Nephron (organoid): ENCODE results near the gene CDC25B.
"Not testable (repeated sequence)": the region's sequence is repeated elsewhere in the genome, so short reads cannot be mapped to it uniquely, and the experiment has no call there.

Source experiments
- H3K27ac Mint-ChIP-seq, 3 experiments: 2 replicates each; pipeline ENCODE4 v1.8.0; 2020; ENCODE audit warnings: mixed read lengths in 3 of 3, mild to moderate bottlenecking in 2 of 3, moderate library complexity in 1 of 3
- H3K27me3 Mint-ChIP-seq: 2 replicates; pipeline ENCODE4 v1.8.0; 2021; ENCODE audit warnings: low read depth, mild to moderate bottlenecking, moderate library complexity, mixed read lengths
- H3K36me3 Mint-ChIP-seq: 2 replicates; pipeline ENCODE4 v1.8.0; 2020; ENCODE audit warnings: low read depth, mixed read lengths
- H3K4me1 Mint-ChIP-seq: 2 replicates; pipeline ENCODE4 v1.8.0; 2020; ENCODE audit warnings: mixed read lengths
- H3K4me3 Mint-ChIP-seq, 3 experiments: 2 replicates each; pipeline ENCODE4 v1.8.0; 2020; ENCODE audit warnings: mild to moderate bottlenecking in 3 of 3, mixed read lengths in 3 of 3, moderate library complexity in 2 of 3
- H3K9me3 Mint-ChIP-seq: 2 replicates; pipeline ENCODE4 v1.8.0; 2020; ENCODE audit warnings: mixed read lengths
- TF ChIP-seq, protein P1 (sequence below), 3 experiments: fragments of 200-600 bp; sonication (generic); IDR thresholded peaks; one replicate each; pipeline ENCODE4 v1.5.0; 2021; ENCODE audit warnings: antibody characterized with exemption in 3 of 3; ENCODE audit not compliant: unreplicated experiment in 3 of 3

The CDC25B gene

DNA sequence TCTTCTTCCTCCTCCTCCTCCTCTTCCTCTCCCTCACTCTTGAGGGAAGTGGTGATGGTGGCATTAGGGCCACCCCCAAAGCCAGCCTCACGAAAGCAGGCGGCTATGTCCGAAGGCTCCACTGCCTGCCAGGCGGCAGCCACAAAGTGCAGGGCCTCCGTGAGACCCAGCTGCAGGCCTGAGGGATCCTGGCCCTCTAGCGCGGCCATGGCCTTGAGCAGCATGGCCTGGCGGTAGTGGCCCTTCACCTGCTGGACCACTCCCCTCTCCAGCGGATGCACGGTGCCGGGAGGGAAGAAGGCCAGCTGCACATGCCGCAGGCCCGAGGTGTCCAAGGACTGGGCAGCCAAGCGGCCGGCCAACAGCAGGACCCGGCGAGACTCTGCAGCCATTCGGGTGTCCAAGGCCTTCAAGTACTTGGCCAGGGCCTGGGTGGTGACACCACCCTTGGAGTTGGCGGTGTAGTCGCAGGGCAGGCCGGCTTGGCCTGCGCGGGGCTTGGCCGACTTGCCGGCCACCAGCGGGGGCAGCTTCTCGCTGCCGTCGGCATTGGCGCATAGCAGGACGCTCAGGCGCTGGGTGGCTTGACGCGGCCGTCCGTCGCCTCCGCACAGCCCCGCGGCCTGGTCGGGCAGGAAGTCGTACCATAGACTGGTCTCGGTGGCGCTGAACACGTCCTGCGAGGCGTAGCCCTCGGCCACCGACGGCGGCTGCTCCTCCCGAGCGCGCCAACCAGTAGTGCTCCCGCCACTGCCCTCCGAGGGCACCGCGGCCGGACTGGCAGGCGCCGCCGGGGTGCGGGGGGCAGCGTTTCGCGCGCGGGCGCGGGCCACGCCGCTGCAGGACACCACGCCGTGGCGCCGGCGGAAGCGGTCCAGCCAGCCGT, 10.6 kb upstream of the CDC25B start:
- Mint-ChIP-seq H3K4me1 (peaks cover 42% of the 10 kb centered on the region), H3K9me3 (no peaks in the 10 kb centered on the region), H3K36me3 (peaks cover 4% of the 10 kb centered on the region), H3K27me3 (peaks cover 5% of the 10 kb centered on the region), H3K4me3 (peak overlapping the region in 2 of 3 experiments; percentile 70 to 72), H3K27ac (no peak overlapping the region)
- TF ChIP-seq, protein P1, sequence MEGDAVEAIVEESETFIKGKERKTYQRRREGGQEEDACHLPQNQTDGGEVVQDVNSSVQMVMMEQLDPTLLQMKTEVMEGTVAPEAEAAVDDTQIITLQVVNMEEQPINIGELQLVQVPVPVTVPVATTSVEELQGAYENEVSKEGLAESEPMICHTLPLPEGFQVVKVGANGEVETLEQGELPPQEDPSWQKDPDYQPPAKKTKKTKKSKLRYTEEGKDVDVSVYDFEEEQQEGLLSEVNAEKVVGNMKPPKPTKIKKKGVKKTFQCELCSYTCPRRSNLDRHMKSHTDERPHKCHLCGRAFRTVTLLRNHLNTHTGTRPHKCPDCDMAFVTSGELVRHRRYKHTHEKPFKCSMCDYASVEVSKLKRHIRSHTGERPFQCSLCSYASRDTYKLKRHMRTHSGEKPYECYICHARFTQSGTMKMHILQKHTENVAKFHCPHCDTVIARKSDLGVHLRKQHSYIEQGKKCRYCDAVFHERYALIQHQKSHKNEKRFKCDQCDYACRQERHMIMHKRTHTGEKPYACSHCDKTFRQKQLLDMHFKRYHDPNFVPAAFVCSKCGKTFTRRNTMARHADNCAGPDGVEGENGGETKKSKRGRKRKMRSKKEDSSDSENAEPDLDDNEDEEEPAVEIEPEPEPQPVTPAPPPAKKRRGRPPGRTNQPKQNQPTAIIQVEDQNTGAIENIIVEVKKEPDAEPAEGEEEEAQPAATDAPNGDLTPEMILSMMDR (IDR thresholded peaks at IDR 0.05; ENCODE audit: unreplicated experiment in 3 of 3): no peak

DNA sequence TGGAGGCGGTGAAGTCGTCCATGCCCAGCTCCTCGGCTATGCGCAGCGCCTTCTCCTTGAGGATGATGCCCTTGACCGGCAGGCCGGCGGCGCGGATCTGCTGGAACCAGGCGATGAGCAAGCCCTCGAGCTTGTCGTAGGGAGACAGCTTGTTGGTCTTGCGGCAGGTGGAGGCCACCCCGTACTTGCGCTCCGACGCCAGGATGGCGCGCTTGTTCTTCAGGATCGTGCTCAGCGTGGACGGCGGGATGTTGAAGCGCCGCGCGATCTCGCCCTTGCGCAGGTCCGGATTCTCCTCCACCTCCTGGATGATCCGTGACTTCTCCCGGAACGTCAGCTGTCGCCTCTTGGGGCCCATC, 10.0 kb upstream of the CDC25B start:
- Mint-ChIP-seq H3K4me3 (peak overlapping the region; percentile 85 to 90 (median 90)), H3K27ac (peak overlapping the region in 2 of 3 experiments; percentile 62 to 67), H3K9me3 (no peaks in the 10 kb centered on the region), H3K27me3 (no peaks in the 10 kb centered on the region), H3K36me3 (peaks cover 4% of the 10 kb centered on the region), H3K4me1 (peaks cover 35% of the 10 kb centered on the region)
- TF ChIP-seq, protein P1 (IDR thresholded peaks at IDR 0.05; ENCODE audit: unreplicated experiment in 3 of 3): no peak

DNA sequence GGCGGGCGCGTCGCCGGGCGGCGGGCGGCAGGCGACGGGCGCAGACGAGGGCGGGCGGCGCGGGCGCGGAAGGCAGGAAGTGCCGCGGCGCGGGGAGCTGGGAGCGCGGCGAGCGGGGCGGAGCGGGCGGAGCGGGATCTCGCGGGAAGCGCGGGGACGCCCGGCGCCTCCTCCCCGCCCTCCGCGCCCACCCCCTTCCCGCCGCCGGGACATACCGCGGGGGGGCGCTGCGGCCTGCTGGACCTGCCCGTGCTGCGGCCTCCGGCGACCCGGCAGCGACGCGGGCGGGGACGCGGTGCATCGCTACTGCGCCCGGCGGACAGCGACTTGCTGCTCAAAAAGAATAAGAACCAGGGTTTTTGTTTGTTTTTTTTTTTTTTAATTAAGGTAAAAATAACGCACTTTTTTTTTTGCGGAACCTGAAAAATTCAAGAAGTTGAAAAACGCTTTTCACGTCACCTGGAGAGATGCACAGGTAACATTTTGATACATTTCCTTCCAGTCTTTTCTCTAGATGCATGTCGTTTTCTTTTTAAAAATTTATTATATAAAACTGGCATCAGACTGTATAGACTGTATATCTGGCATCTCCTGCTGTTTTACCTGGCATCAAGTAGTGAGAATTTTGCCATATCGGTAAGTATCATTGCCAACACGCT, 9.3 kb upstream of the CDC25B start, which contains the start of gene CENPB:
Gene CENPB (minus strand): TSS at position 76 of the 659 bp plus-strand sequence. CDS start 257 bp downstream, outside the sequence.
- TF ChIP-seq, protein P1 (IDR thresholded peaks at IDR 0.05; ENCODE audit: unreplicated experiment in 3 of 3): peak; percentile 87 to 91 (median 88)
- Mint-ChIP-seq H3K27ac (peak within 1 kb of the TSS; percentile 26 to 67 (median 66)), H3K4me1 (peaks cover 29% of the 10 kb centered on the region), H3K9me3 (no peaks in the 10 kb centered on the region), H3K27me3 (no peaks in the 10 kb centered on the region), H3K36me3 (peaks cover 4% of the 10 kb centered on the region), H3K4me3 (peak within 1 kb of the TSS; percentile 85 to 90 (median 90))

DNA sequence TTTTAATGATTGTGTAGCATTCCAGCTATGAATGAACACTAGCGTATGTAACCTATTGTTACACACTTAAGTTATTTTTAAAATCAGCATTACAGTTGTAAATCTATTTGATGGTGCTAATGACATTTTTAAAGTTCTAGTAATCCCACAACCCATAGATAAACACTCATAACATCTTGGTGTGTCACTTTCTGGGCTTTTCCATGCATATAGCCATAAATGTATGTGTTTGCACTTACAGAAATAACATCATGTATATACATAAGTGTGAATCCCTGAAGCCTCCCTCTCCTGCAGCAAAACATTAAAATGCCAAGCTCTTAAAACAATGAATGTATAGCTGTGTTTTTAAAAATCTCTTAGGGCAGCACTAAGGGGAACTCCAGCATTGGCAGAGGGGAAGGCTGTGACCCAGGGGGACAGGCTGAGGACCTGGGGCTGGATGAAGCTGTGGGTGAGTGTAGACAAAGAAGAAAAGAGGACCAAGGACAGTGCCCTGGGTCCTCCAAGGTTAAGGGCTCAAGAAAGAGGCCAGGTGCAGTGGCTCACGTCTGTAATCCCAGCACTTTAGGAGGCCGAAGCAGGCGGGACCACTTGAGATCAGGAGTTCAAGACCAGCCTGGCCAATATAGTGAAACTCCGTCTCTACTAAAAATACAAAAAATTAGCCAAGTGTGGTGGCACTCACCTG, 8.6 kb upstream of the CDC25B start:
- TF ChIP-seq, protein P1 (IDR thresholded peaks at IDR 0.05; ENCODE audit: unreplicated experiment in 3 of 3): no peak
- H3K27me3 Mint-ChIP-seq: peaks cover 3% of the 10 kb centered on the region
- H3K27ac Mint-ChIP-seq: peak overlapping the region; percentile 26 to 66 (median 29)
- H3K9me3 Mint-ChIP-seq: no peaks in the 10 kb centered on the region
- H3K4me1 Mint-ChIP-seq: peaks cover 29% of the 10 kb centered on the region
- H3K4me3 Mint-ChIP-seq: peak overlapping the region; percentile 76 to 87 (median 84)
- peaks cover 4% of the 10 kb centered on the region for H3K36me3 Mint-ChIP-seq

DNA sequence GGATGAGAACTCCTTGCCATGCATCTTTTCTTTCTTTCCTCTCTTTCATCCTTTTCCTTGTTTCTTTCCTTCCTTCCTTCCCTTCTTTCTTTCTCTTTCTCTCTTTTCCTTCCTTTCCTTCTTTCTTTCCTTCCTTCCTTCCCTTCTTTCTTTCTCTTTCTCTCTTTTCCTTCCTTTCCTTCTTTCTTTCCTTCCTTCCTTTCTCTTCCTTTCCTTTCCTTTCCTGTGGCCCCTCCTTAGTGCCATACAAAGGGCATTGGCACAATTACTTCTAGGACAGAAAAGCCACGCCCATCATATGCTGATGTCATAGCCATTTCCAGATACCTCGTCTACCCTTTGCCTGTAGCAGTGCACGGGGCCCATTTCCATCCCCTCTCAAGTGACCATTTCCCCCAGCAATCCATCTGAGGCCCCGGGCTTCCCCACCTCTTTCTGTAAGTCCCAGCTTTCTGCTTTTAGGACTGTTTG, 7.4 kb upstream of the CDC25B start:
- Mint-ChIP-seq H3K4me1 (peaks cover 24% of the 10 kb centered on the region), H3K9me3 (no peaks in the 10 kb centered on the region), H3K27ac (peak overlapping the region in 2 of 3 experiments; percentile 2 to 15), H3K4me3 (peak overlapping the region; percentile 52 to 78 (median 71)), H3K27me3 (peaks cover 4% of the 10 kb centered on the region), H3K36me3 (peaks cover 4% of the 10 kb centered on the region)
- TF ChIP-seq, protein P1 (IDR thresholded peaks at IDR 0.05; ENCODE audit: unreplicated experiment in 3 of 3): no peak

DNA sequence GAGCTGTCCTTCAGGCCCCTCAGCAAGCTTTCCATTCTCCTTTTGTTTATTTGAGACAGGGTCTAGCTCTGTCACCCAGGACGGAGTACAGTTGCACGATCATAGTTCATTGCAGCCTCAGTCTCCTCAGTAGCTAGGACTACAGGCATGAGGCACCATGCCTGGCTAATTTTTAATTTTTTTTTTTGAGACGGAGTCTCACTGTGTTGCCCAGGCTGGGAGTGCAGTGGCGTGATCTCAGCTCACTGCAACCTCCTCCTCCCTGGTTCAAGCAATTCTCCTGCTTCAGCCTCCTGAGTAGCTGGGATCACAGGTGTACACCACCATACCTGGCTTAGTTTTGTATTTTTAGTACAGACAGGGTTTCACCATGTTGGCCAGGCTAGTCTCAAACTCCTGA, 6.9 kb upstream of the CDC25B start:
- H3K4me1 Mint-ChIP-seq: peaks cover 23% of the 10 kb centered on the region
- not testable (repeated sequence) for H3K36me3 Mint-ChIP-seq, H3K9me3 Mint-ChIP-seq, H3K27me3 Mint-ChIP-seq
- H3K4me3 Mint-ChIP-seq: peak overlapping the region; percentile 52 to 78 (median 71)
- peak overlapping the region in 2 of 3 experiments; percentile 2 to 15 for H3K27ac Mint-ChIP-seq

DNA sequence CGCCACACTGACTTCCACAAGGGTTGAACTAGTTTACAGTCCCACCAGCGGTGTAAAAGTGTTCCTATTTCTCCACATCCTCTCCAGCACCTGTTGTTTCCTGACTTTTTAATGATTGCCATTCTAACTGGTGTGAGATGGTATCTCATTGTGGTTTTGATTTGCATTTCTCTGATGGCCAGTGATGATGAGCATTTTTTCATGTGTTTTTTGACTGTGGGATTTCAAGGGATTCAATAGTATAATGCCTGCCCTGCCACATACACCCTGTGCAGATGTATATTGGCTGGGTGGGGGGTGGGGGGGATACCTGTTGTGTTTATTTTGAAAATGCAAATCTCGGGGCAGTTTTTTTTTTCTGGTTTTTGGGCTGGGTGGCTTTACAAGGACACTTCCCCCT, 1.9 kb upstream of the CDC25B start:
- H3K36me3 Mint-ChIP-seq, H3K9me3 Mint-ChIP-seq, H3K27me3 Mint-ChIP-seq, H3K27ac Mint-ChIP-seq: not testable (repeated sequence)
- H3K4me1 Mint-ChIP-seq: peaks cover 34% of the 10 kb centered on the region
- peak overlapping the region; percentile 41 to 57 (median 56) for H3K4me3 Mint-ChIP-seq
